NCI-H2107 treated with DMSO at 0.1 percent for 48 hours (cell line): ENCODE data around the gene DBNDD2.

ENCODE experiments used
- DNase-seq: peaks from one replicate; lab custom pipeline; 2025; ENCODE audit not compliant: unreplicated experiment; lab: John Stamatoyannopoulos, UW

The DBNDD2 gene

DNA sequence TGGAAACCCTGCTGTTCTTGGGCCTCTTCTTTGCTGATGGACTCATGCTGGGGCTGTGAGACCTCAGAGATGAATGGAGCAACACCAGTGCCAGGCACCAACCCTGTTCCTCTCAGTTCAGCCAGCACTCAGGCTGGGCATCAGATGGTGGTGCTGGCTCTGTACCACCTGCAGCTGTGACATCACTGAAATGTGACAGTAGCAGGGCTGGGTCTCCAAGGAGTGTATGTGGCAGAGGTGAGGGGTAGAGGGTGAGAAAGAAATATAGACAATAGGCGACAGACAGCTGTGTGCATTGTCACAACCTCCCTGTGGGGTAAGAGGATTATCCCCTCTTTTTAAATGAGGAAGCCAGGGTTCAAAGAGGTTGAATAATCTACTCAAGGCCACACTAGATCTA, 29.9 kb upstream of the DBNDD2 start, which contains the start of gene TP53TG5:
Gene TP53TG5, minus strand, starts transcription at position 135 of the 400 bp plus-strand sequence. Its CDS starts 89 bp downstream, at position 46.
- no peak for DNase-seq

GRCh38 chr20:45387274-45387673, 20.8 kb upstream of the DBNDD2 start:
- no peak for DNase-seq

DNA sequence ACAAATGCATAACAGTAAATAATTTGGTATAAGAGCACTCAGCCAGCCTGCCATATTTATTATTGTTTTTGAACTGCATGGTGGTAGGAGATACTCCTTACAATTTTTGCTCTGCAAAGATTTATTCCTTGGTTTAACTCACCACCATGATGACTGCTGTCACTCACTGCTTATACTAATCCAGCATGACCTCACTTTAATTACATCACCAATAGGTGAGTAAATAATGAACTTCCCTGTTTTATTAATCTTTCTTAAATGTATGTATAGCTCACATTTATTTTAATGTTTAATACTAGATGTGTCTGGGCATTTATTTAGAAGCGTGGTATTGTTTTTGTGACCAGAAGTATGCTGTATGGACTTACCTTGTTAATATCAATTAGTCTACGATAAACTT, 17.2 kb upstream of the DBNDD2 start:
- DNase-seq: no peak

- DNase-seq: no peak
Measured at GRCh38 chr20:45391559-45391958, 16.5 kb upstream of the DBNDD2 start.

GRCh38 chr20:45392733-45393132, 15.4 kb upstream of the DBNDD2 start:
- DNase-seq: no peak

DNA sequence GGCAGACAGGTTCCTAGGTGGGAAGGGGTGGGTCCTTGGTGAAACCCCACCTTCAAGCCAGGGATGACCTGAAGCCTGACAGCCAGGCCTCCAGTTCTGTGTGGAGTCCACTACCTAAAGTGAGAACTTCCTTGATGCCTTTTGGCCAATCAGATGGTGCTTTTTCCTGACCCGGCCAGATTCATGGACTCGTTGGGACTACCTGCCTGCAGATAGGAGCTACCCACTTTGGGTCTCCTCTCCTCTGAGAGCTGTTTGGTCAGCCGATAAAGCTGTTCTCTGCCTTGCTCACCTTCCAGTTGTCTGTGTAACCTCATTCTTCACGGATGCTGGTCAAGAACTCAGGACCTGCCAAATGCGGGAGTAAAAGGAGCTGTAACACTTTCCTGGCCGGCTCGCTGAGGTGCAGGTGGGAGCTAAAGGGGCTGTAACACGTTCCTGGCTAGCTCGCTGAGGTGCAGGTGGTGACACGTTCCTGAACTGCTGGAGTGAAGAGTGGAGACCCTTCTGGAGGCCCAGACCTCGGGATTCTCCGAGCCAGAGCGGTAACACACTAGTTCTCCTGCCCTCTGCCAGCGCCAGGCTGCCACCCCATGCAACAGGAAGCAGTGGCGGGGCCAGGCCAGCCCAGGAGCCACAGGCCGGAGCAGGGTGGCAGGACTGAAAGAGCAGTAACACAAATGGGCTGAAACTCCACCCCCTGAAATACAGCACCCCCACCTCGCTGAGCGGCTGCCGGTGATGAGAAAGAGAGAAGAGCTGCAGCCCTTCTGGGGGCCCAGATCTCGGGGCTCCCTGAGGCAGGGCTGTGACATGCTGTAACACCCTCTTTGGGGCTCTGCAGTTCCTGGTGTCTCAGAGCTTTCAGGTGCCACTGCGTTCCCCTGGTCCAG, 13.6 kb upstream of the DBNDD2 start:
- no peak for DNase-seq

DNA sequence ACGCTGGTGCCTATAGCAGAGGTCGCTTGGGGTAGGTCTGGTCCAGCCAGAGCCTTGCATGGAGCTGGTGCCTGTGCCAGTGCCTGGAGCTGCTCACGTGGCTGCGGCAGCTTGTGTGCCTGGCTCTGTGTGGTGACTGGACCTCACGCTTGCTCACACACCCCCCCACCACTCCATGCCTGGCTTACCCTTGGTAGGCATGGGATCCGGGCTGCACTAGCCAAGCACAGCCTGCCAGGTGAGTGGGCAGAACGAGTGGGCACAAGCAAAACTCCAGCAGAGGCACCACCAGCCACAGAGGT, 13.0 kb upstream of the DBNDD2 start:
- no peak for DNase-seq

GRCh38 chr20:45399018-45399417, 9.1 kb upstream of the DBNDD2 start:
- no peak for DNase-seq

DNA sequence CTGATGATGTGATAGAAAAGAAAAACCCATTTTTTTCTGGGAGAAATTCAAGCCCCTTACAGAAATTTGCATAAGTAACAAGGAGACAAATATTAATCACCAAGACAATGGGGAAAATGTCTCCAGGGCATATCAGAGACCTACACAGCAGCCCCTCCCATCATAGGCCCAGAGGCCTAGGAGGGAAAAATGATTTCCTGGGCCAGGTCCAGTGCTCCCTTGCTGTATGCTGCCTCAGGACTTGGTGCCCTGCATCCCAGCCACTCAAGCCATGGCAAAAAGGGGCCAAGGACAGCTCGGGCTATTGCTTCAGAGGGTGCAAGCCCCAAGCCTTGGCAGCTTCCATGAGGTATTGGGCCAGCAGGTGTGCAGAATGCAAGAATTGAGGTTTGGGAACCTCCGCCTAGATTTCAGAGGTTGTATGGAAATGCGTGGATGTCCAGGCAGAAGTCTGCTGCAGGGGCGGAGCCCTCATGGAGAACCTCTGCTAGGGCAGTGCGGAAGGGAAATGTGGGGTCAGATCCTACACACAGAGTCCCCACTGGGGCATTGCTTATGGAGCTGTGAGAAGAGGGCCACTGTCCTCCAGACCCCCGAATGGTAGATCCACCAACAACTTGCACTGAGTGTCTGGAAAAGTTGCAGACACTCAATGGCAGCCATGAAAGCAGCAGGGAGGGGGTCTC, 7.6 kb upstream of the DBNDD2 start:
- DNase-seq: no peak

- DNase-seq: no peak
Measured at GRCh38 chr20:45402946-45403345, 5.1 kb upstream of the DBNDD2 start.

GRCh38 chr20:45404438-45404837, 3.7 kb upstream of the DBNDD2 start:
- peak; percentile 19 for DNase-seq

- no peak for DNase-seq
Measured at GRCh38 chr20:45405571-45406259, 2.4 kb upstream of the DBNDD2 start.

GRCh38 chr20:45406260-45407066, 1.6 kb upstream of the DBNDD2 start:
- no peak for DNase-seq

DNA sequence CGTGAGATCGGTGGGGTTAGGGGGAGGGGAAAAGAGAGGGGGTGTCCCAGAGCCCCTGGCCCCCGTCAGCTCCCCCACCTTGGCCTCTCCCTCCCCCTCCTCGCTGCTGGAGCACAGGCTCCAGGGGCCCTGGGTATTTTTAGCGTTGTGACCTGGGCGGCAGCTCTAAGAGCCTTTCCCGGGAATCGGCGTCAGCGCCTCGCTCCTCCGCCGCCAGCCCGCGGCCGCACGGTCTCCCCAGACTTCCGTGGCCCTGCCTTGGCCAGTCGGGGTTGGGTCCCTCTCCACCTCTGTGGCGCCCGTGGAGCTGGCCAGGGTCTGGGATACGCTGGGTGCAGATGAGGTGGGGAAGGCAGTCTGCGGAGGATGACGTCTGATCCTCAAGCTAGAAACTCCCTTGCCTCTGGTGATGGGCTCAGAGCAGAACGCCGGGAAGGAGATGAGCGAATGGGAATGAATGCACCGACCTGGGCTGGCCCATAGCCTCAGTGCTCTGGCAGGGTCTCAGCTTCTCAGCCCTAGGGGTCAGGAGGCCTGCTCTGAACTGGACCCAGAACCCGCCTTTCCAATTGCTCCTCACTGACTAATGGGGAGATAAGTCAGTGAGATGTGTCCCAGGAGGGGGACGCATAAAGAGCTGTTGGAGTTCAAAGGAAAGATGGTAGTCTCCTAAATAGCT, 883 bp upstream of the DBNDD2 start:
- no peak for DNase-seq

- no peak for DNase-seq
Measured at GRCh38 chr20:45408646-45409213, 641 bp downstream of the DBNDD2 start.

- DNase-seq: no peak
Measured at GRCh38 chr20:45409521-45410272, 1.6 kb downstream of the DBNDD2 start.

- no peak for DNase-seq
Measured at GRCh38 chr20:45410887-45411286, 2.8 kb downstream of the DBNDD2 start.

GRCh38 chr20:45412653-45413052, 4.6 kb downstream of the DBNDD2 start:
- no peak for DNase-seq

GRCh38 chr20:45413479-45413878, 5.4 kb downstream of the DBNDD2 start:
- DNase-seq: no peak
